MCF 10A (cell line): ENCODE measurements around the gene NR1H3. TPM values are rescaled to one million over a fixed set of nuclear protein-coding genes. Genes with fewer than 3 reads are reported as not detected.
A peak's percentile ranks its signal among the peaks of the same experiment; 100 is the strongest.

Source experiments
- BruUV-seq: library from RNA; stranded (reverse); fragments of 400-500 nt; replicated peaks from 2 replicates; lab custom pipeline; 2021; lab: Mats Ljungman, UMichigan
- CTCF ChIA-PET: fragments of 300-600 bp; sonication (Branson Sonifier 250); formaldehyde crosslinking; extraction: SDS; loops from one replicate; lab custom pipeline; 2021; ENCODE audit warnings: antibody characterized with exemption, inconsistent platforms; lab: Yijun Ruan, JAX
- POLR2A ChIA-PET: fragments of 300-600, 350-650 bp; sonication (Branson Sonifier 250); formaldehyde crosslinking; extraction: SDS; loops from one replicate; lab custom pipeline; 2020; ENCODE audit warnings: antibody characterized with exemption, inconsistent platforms; lab: Yijun Ruan, JAX
- DNase-seq: peaks from one replicate; pipeline ENCODE4 v3.0.0-alpha.2; 2018; ENCODE audit not compliant: unreplicated experiment
- H3K27ac Mint-ChIP-seq: one replicate; pipeline ENCODE4 v1.8.0; 2022; ENCODE audit warnings: mild to moderate bottlenecking, low read depth, mixed read lengths; ENCODE audit not compliant: unreplicated experiment
- H3K27me3 Mint-ChIP-seq: one replicate; pipeline ENCODE4 v1.8.0; 2022; ENCODE audit warnings: mixed read lengths; ENCODE audit not compliant: insufficient read depth, unreplicated experiment
- H3K36me3 Mint-ChIP-seq: one replicate; pipeline ENCODE4 v1.8.0; 2022; ENCODE audit warnings: mild to moderate bottlenecking, moderate library complexity, mixed read lengths; ENCODE audit not compliant: insufficient read depth, unreplicated experiment
- H3K4me1 Mint-ChIP-seq: one replicate; pipeline ENCODE4 v1.8.0; 2022; ENCODE audit warnings: mixed read lengths; ENCODE audit not compliant: insufficient read depth, unreplicated experiment
- H3K4me3 Mint-ChIP-seq: one replicate; pipeline ENCODE4 v1.8.0; 2022; ENCODE audit warnings: mild to moderate bottlenecking, moderate library complexity, mixed read lengths; ENCODE audit not compliant: unreplicated experiment
- H3K9me3 Mint-ChIP-seq: one replicate; pipeline ENCODE4 v1.8.0; 2022; ENCODE audit warnings: mixed read lengths; ENCODE audit not compliant: unreplicated experiment
- intact Hi-C: fragments of 100-400 bp; cut with micrococcal nuclease; formaldehyde crosslinking; loops from 2 replicates; pipeline ENCODE4 v1.14.1; 2022
- total RNA-seq: library from RNA; stranded (reverse); gene quantifications from 2 replicates; pipeline ENCODE4 v1.2.3, GENCODE V29; 2022
- TF ChIP-seq, protein P1 (sequence below): fragments of 200-600 bp; IDR thresholded peaks from one replicate; pipeline ENCODE4 v1.8.0; 2022; ENCODE audit warnings: antibody characterized with exemption, mild to moderate bottlenecking; ENCODE audit not compliant: unreplicated experiment

The NR1H3 gene
- total RNA-seq, 1 experiment from 2014 or later: 17.8 TPM

DNA sequence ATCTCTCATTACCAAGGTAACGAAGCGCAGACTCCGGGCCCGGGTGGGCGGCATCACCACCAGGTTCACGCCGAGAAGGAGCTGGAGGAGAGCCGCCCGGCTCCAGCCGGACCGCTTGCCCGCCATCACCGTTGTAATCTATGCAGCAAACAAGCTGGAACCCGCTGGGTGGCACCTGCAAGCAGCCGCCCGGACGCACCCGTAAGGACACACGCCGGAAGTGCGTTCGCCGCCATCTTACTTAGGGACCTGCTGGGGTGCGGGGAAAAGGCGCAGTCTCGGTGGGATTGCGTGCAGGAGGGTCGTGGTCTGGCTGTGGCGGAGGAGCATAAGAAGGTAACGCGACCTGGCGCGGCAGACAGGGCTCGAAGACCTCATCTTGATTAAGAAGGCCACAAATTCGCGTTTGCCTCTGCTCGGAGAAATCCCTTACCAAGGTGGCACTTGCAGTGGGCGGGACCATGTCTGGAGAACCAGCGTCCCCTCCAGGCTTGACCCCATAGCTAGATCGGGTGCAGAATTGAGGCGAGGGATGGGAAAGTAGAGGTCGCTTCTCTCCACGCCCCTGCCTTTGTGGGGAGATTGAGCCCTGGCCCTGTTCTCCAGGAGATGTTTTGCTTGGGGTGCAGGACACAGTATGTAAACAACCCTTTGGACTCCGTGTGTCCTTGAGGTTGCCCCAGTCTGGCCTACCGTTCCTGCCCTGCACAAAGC is 9.0 kb upstream of the NR1H3 start, which contains the start of gene ACP2:
Gene ACP2, minus strand, starts transcription at position 151 of the 714 bp plus-strand sequence. Its CDS starts 25 bp downstream, at position 126.
- H3K27ac Mint-ChIP-seq: peak within 1 kb of the TSS; percentile 98
- no peaks in the 10 kb centered on the region for H3K27me3 Mint-ChIP-seq
- TSS peak; percentile 75 for BruUV-seq
- H3K4me3 Mint-ChIP-seq: peak within 1 kb of the TSS; percentile 91
- POLR2A ChIA-PET: interaction anchor here (0.5 to 4.0 kb wide), 27 partner anchors 9 to 402 kb away, joined by 3 to 40 read pairs (median 5); partner anchors contain the start of genes ARFGAP2, CSTPP1, DDB2 and MADD
- H3K9me3 Mint-ChIP-seq: no peaks in the 10 kb centered on the region
- intact Hi-C loops: loop anchor here (2.0 kb wide), 1 partner anchor 72 kb away; the partner anchor contains the start of gene ARFGAP2
- H3K36me3 Mint-ChIP-seq: peaks cover 20% of the 10 kb centered on the region
- DNase-seq: peak; percentile 85
- TF ChIP-seq, protein P1, sequence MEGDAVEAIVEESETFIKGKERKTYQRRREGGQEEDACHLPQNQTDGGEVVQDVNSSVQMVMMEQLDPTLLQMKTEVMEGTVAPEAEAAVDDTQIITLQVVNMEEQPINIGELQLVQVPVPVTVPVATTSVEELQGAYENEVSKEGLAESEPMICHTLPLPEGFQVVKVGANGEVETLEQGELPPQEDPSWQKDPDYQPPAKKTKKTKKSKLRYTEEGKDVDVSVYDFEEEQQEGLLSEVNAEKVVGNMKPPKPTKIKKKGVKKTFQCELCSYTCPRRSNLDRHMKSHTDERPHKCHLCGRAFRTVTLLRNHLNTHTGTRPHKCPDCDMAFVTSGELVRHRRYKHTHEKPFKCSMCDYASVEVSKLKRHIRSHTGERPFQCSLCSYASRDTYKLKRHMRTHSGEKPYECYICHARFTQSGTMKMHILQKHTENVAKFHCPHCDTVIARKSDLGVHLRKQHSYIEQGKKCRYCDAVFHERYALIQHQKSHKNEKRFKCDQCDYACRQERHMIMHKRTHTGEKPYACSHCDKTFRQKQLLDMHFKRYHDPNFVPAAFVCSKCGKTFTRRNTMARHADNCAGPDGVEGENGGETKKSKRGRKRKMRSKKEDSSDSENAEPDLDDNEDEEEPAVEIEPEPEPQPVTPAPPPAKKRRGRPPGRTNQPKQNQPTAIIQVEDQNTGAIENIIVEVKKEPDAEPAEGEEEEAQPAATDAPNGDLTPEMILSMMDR: peak; percentile 9
- H3K4me1 Mint-ChIP-seq: peaks cover 4% of the 10 kb centered on the region
- CTCF ChIA-PET: interaction anchor here (0.6 to 3.7 kb wide), 18 partner anchors 10 to 273 kb away, joined by 3 to 33 read pairs (median 5); partner anchors contain the start of genes ARFGAP2, DDB2 and NR1H3

DNA sequence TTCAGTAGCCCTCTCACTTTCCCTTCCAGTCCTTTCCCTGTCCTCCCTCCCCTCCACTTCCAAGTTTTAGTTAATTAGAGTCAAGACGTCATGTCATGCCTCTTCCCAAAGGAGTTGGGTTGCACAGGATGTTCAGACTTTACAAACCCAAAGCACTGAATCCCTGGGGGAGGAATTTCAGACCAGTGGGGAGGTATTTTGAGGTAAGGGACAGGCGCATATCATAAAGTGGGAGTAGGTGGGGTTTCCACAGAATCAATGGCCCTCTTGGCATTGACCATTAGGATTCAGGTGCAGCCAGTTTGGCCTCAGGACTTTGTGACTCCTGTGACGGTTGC is 8.4 kb upstream of the NR1H3 start:
- TF ChIP-seq, protein P1: no peak
- Mint-ChIP-seq H3K4me1 (peaks cover 4% of the 10 kb centered on the region), H3K9me3 (no peaks in the 10 kb centered on the region), H3K27me3 (no peaks in the 10 kb centered on the region), H3K4me3 (peak overlapping the region; percentile 91), H3K36me3 (peaks cover 15% of the 10 kb centered on the region), H3K27ac (no peak overlapping the region)
- intact Hi-C loops: loop anchor here (2.0 kb wide), 1 partner anchor 73 kb away; the partner anchor contains the start of gene ARFGAP2
- DNase-seq: no peak
- CTCF ChIA-PET: interaction anchor here (0.8 to 3.7 kb wide), 6 partner anchors 10 to 104 kb away, joined by 3 to 33 read pairs (median 6); partner anchors contain the start of gene NR1H3
- POLR2A ChIA-PET: interaction anchor here (0.5 to 4.0 kb wide), 17 partner anchors 9 to 403 kb away, joined by 3 to 40 read pairs (median 8); partner anchors contain the start of genes CSTPP1, DDB2, MADD and NR1H3
- BruUV-seq: no TSS peak

DNA sequence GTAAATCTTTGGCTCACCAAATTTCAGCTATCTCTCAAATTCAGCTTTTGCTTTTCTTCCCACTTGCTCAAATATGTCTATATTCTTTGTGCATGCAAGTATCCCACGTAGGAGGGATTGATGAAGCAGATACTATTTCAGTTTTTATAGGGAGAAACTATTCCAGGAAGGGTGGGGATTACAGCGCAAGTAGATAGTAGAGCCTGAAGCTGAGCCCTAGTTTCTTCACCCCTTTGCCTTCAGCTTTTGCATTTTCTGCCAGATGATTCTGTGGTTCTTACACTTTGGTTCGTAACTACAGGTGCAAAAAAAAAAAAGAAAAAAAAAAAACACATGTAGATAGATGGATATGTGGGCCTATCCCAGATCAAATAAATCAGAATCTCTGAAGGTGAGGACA is 6.0 kb upstream of the NR1H3 start:
- ChIA-PET POLR2A (interaction anchor here (0.6 to 1.0 kb wide), 3 partner anchors 10 to 36 kb away, joined by 3 read pairs; no protein-coding TSS in a partner anchor), CTCF (interaction anchor here (0.6 to 0.7 kb wide), 2 partner anchors 120 to 158 kb away, joined by 3 read pairs; no protein-coding TSS in a partner anchor)
- TF ChIP-seq, protein P1: no peak
- Mint-ChIP-seq H3K4me1 (peaks cover 10% of the 10 kb centered on the region), H3K27me3 (no peaks in the 10 kb centered on the region), H3K4me3 (no peak overlapping the region), H3K36me3 (no peaks in the 10 kb centered on the region), H3K27ac (no peak overlapping the region), H3K9me3 (no peaks in the 10 kb centered on the region)
- no TSS peak for BruUV-seq
- no peak for DNase-seq
- intact Hi-C loops: no loop called here

DNA sequence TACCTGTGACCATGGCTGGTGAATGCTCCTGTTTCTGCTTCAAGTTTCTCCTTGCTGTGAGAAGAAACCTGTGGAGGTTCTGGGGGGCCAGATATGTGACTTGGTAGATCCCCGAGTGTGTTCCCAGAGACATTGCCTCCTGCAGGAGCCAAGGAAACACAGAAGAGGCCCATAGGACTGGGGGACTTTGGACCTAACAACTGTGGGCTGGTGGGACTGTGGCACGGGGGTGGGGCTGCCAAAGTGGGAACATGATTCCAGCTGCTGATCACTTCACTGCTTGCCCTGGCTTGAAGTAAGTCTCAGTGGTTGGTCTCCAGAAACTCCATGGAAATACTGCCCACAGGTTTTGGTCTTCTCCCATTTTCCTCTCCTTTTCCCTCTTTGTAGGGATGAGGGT is 4.1 kb upstream of the NR1H3 start:
- TF ChIP-seq, protein P1: no peak
- no peaks in the 10 kb centered on the region for H3K27me3 Mint-ChIP-seq
- no peak for DNase-seq
- no TSS peak for BruUV-seq
- H3K4me1 Mint-ChIP-seq: peaks cover 18% of the 10 kb centered on the region
- no peak overlapping the region for H3K27ac Mint-ChIP-seq
- H3K9me3 Mint-ChIP-seq: no peaks in the 10 kb centered on the region
- ChIA-PET POLR2A (interaction anchor here (0.9 to 1.4 kb wide), 2 partner anchors 10 to 12 kb away, joined by 3 read pairs; no protein-coding TSS in a partner anchor), CTCF (no interaction called here)
- intact Hi-C loops: no loop called here
- H3K36me3 Mint-ChIP-seq: no peaks in the 10 kb centered on the region
- H3K4me3 Mint-ChIP-seq: no peak overlapping the region
